SK-N-SH treated with all-trans-retinoic acid at 6 μM for 48 hours (cell line): ENCODE data around the gene HDAC4.

Experiments
- ATAC-seq: fragments of 200-7000 bp; cut with Tn5 transposase; 3 replicates; pipeline ENCODE4 v1.9.1; 2020; ENCODE audit warnings: mild to moderate bottlenecking, moderate library complexity
- ARNTL ChIP-seq: fragments of 450-650 bp; formaldehyde crosslinking; IDR thresholded peaks from 2 replicates; pipeline ENCODE4 v1.5.0; 2020; ENCODE audit warnings: low read depth, mild to moderate bottlenecking, moderate library complexity, borderline replicate concordance
- BACH2 ChIP-seq: fragments of 250-450 bp; sonication (Bioruptor Pico); IDR thresholded peaks from 2 replicates; pipeline ENCODE4 v1.9.0; 2021; ENCODE audit warnings: mild to moderate bottlenecking, borderline replicate concordance
- CSDC2 ChIP-seq: fragments of 250-450 bp; sonication (Bioruptor Pico); IDR thresholded peaks from 2 replicates; pipeline ENCODE4 v1.5.0; 2020; ENCODE audit warnings: mild to moderate bottlenecking, moderate library complexity
- ESRRG ChIP-seq: fragments of 250-450 bp; sonication (Bioruptor Pico); IDR thresholded peaks from 2 replicates; pipeline ENCODE4 v1.6.1; 2021; ENCODE audit warnings: mild to moderate bottlenecking
- GLIS3 ChIP-seq: fragments of 250-450 bp; sonication (Bioruptor Pico); IDR thresholded peaks from 2 replicates; pipeline ENCODE4 v1.5.0; 2020; ENCODE audit warnings: mild to moderate bottlenecking, moderate library complexity
- ISL1 ChIP-seq: fragments of 250-450 bp; sonication (Bioruptor Pico); IDR thresholded peaks from 2 replicates; pipeline ENCODE4 v2.1.2; 2022; ENCODE audit warnings: mild to moderate bottlenecking, moderate library complexity
- OSR1 ChIP-seq: fragments of 250-450 bp; sonication (Bioruptor Pico); IDR thresholded peaks from 2 replicates; pipeline ENCODE4 v1.8.0; 2022; ENCODE audit warnings: moderate library complexity, mild to moderate bottlenecking, inconsistent platforms
- PPARA ChIP-seq: fragments of 250-450 bp; sonication (Bioruptor Pico); IDR thresholded peaks from 2 replicates; pipeline ENCODE4 v1.5.0; 2020; ENCODE audit warnings: mild to moderate bottlenecking, borderline replicate concordance
- RARB ChIP-seq: fragments of 250-450 bp; sonication (Bioruptor Pico); IDR thresholded peaks from 2 replicates; pipeline ENCODE4 v1.8.0; 2021; ENCODE audit warnings: mild to moderate bottlenecking, moderate library complexity
- SNAI2 ChIP-seq: fragments of 250-450 bp; sonication (Bioruptor Pico); IDR thresholded peaks from 2 replicates; pipeline ENCODE4 v1.5.0; 2020; ENCODE audit warnings: mild to moderate bottlenecking, moderate library complexity
- TCF4 ChIP-seq: fragments of 250-450 bp; sonication (Bioruptor Pico); IDR thresholded peaks from 2 replicates; pipeline ENCODE4 v1.8.0; 2021; ENCODE audit warnings: mild to moderate bottlenecking, moderate library complexity, borderline replicate concordance
- TOX ChIP-seq: fragments of 250-450 bp; sonication (Bioruptor Pico); IDR thresholded peaks from 2 replicates; pipeline ENCODE4 v1.8.0; 2021; ENCODE audit warnings: mild to moderate bottlenecking, moderate library complexity, borderline replicate concordance
- ZC3H10 ChIP-seq: fragments of 250-450 bp; sonication (Bioruptor Pico); IDR thresholded peaks from 2 replicates; pipeline ENCODE4 v1.5.1; 2021; ENCODE audit warnings: mild to moderate bottlenecking, moderate library complexity
- ZFP3 ChIP-seq: fragments of 250-450 bp; sonication (Bioruptor Pico); IDR thresholded peaks from 2 replicates; pipeline ENCODE4 v1.5.0; 2020; ENCODE audit warnings: mild to moderate bottlenecking, moderate library complexity
- ZFP30 ChIP-seq: fragments of 450-650 bp; formaldehyde crosslinking; IDR thresholded peaks from 2 replicates; pipeline ENCODE4 v1.5.0; 2022; ENCODE audit warnings: mild to moderate bottlenecking, moderate library complexity
- ZNF565 ChIP-seq: fragments of 450-650 bp; formaldehyde crosslinking; conservative IDR thresholded peaks from 2 replicates; pipeline ENCODE4 v1.5.0; 2020; ENCODE audit warnings: low read depth, mild to moderate bottlenecking, moderate library complexity
- ZNF70 ChIP-seq: fragments of 450-650 bp; formaldehyde crosslinking; IDR thresholded peaks from 2 replicates; pipeline ENCODE4 v1.5.0; 2020; ENCODE audit warnings: mild to moderate bottlenecking, moderate library complexity
- ZNF8 ChIP-seq: fragments of 450-650 bp; formaldehyde crosslinking; IDR thresholded peaks from 2 replicates; pipeline ENCODE4 v1.5.0; 2020; ENCODE audit warnings: mild to moderate bottlenecking, moderate library complexity
- TF ChIP-seq, protein P1 (sequence below): fragments of 250-450 bp; sonication (Bioruptor Pico); IDR thresholded peaks from 2 replicates; pipeline ENCODE4 v1.8.0; 2021; ENCODE audit warnings: low read depth, mild to moderate bottlenecking, moderate library complexity, borderline replicate concordance
- TF ChIP-seq, protein P2 (sequence below): fragments of 250-450 bp; sonication (Bioruptor Pico); IDR thresholded peaks from 2 replicates; pipeline ENCODE4 v1.5.1; 2021; ENCODE audit warnings: mild to moderate bottlenecking, moderate library complexity
- TF ChIP-seq, protein P3 (sequence below): fragments of 250-450 bp; sonication (Bioruptor Pico); IDR thresholded peaks from 2 replicates; pipeline ENCODE4 v1.5.0; 2020; ENCODE audit warnings: mild to moderate bottlenecking, moderate library complexity
- TF ChIP-seq, protein P4 (sequence below): fragments of 250-450 bp; sonication (Bioruptor Pico); IDR thresholded peaks from 2 replicates; pipeline ENCODE4 v1.8.0; 2020; ENCODE audit warnings: mild to moderate bottlenecking, moderate library complexity, borderline replicate concordance

HDAC4 gene

DNA sequence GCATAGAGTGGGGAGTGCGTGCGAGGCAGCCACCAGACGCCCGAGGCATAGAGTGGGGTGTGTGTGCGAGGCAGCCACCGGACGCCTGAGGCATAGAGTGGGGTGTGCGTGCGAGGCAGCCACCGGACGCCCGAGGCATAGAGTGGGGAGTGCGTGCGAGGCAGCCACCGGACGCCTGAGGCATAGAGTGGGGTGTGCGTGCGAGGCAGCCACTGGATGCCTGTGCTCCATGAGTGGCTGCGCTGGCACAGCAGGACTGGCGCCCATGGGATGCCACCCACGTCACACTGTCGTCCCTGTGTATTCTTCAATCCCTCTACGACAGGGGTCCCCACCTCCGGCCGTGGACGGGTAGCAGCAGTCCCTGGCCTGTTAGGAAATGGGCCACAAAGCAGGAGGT, 221.9 kb downstream of the HDAC4 start:
- ATAC-seq = no peak
- no peak for TF ChIP-seq SNAI2
- TF ChIP-seq ISL1 (CRISPR knock-in tag) = no peak
- TF ChIP-seq, protein P1, sequence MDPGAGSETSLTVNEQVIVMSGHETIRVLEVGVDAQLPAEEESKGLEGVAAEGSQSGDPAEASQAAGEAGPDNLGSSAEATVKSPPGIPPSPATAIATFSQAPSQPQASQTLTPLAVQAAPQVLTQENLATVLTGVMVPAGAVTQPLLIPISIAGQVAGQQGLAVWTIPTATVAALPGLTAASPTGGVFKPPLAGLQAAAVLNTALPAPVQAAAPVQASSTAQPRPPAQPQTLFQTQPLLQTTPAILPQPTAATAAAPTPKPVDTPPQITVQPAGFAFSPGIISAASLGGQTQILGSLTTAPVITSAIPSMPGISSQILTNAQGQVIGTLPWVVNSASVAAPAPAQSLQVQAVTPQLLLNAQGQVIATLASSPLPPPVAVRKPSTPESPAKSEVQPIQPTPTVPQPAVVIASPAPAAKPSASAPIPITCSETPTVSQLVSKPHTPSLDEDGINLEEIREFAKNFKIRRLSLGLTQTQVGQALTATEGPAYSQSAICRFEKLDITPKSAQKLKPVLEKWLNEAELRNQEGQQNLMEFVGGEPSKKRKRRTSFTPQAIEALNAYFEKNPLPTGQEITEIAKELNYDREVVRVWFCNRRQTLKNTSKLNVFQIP (CRISPR knock-in tag) = no peak
- no peak for TF ChIP-seq ZNF565 (CRISPR knock-in tag)
- no peak for TF ChIP-seq ZFP3
- TF ChIP-seq TCF4 (CRISPR knock-in tag) = no peak
- TF ChIP-seq CSDC2 (CRISPR knock-in tag) = no peak
- TF ChIP-seq RARB (CRISPR knock-in tag) = no peak
- no peak for TF ChIP-seq BACH2
- TF ChIP-seq ARNTL (CRISPR knock-in tag) = no peak
- TF ChIP-seq, protein P2, sequence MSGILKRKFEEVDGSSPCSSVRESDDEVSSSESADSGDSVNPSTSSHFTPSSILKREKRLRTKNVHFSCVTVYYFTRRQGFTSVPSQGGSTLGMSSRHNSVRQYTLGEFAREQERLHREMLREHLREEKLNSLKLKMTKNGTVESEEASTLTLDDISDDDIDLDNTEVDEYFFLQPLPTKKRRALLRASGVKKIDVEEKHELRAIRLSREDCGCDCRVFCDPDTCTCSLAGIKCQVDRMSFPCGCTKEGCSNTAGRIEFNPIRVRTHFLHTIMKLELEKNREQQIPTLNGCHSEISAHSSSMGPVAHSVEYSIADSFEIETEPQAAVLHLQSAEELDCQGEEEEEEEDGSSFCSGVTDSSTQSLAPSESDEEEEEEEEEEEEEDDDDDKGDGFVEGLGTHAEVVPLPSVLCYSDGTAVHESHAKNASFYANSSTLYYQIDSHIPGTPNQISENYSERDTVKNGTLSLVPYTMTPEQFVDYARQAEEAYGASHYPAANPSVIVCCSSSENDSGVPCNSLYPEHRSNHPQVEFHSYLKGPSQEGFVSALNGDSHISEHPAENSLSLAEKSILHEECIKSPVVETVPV = no peak
- TF ChIP-seq TOX (CRISPR knock-in tag) = no peak
- TF ChIP-seq ZFP30 = no peak
- TF ChIP-seq PPARA = no peak
- TF ChIP-seq, protein P3, sequence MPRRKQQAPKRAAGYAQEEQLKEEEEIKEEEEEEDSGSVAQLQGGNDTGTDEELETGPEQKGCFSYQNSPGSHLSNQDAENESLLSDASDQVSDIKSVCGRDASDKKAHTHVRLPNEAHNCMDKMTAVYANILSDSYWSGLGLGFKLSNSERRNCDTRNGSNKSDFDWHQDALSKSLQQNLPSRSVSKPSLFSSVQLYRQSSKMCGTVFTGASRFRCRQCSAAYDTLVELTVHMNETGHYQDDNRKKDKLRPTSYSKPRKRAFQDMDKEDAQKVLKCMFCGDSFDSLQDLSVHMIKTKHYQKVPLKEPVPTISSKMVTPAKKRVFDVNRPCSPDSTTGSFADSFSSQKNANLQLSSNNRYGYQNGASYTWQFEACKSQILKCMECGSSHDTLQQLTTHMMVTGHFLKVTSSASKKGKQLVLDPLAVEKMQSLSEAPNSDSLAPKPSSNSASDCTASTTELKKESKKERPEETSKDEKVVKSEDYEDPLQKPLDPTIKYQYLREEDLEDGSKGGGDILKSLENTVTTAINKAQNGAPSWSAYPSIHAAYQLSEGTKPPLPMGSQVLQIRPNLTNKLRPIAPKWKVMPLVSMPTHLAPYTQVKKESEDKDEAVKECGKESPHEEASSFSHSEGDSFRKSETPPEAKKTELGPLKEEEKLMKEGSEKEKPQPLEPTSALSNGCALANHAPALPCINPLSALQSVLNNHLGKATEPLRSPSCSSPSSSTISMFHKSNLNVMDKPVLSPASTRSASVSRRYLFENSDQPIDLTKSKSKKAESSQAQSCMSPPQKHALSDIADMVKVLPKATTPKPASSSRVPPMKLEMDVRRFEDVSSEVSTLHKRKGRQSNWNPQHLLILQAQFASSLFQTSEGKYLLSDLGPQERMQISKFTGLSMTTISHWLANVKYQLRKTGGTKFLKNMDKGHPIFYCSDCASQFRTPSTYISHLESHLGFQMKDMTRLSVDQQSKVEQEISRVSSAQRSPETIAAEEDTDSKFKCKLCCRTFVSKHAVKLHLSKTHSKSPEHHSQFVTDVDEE = no peak
- TF ChIP-seq OSR1 = no peak

DNA sequence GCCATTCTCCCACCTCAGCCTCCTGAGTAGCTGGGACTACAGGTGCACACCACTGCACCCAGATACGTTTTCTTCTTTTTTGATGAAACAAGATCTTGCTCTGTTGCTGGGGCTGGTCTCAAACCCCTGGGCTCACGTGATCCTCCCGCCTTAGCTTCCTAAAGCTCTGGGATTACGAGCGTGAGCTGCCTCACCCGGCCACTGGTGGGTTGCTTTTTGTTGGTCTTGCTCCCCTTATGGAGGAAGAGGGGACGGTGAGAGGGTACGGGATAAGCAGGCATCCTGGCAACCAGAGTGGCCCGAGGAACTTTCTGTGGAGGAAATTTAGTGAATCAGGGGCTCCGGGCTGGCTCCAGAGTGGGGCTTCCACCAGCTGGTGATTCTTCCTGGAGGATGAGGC, 222.3 kb downstream of the HDAC4 start:
- no peak for TF ChIP-seq ZNF565 (CRISPR knock-in tag)
- TF ChIP-seq, protein P4, sequence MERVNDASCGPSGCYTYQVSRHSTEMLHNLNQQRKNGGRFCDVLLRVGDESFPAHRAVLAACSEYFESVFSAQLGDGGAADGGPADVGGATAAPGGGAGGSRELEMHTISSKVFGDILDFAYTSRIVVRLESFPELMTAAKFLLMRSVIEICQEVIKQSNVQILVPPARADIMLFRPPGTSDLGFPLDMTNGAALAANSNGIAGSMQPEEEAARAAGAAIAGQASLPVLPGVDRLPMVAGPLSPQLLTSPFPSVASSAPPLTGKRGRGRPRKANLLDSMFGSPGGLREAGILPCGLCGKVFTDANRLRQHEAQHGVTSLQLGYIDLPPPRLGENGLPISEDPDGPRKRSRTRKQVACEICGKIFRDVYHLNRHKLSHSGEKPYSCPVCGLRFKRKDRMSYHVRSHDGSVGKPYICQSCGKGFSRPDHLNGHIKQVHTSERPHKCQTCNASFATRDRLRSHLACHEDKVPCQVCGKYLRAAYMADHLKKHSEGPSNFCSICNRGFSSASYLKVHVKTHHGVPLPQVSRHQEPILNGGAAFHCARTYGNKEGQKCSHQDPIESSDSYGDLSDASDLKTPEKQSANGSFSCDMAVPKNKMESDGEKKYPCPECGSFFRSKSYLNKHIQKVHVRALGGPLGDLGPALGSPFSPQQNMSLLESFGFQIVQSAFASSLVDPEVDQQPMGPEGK (CRISPR knock-in tag) = no peak
- no peak for ATAC-seq

DNA sequence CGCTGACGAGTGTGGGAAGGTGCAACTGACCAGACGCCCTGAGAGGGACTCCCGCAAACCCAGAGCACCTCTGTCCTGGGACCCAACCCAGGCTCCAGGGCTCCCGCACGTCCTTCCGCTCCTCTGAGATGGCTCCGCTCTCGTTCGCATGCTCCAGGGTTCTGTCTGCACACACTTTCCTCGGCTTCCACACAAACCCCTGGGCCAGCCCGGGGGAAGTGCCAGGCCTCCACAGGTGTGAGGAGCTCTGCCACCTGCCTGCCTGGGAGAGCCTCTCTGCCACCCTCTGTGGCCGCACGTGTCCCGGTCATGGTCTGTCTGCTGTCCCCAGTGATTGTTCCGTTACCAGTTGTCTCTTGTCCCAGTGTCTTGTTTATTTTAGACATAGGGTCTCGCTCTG, 222.9 kb downstream of the HDAC4 start:
- TF ChIP-seq BACH2 (no peak), ISL1 (CRISPR knock-in tag) (no peak), CSDC2 (CRISPR knock-in tag) (no peak), SNAI2 (no peak), ZC3H10 (no peak), ZNF8 (CRISPR knock-in tag) (no peak), ZFP30 (no peak), ZFP3 (no peak), OSR1 (no peak), ZNF70 (CRISPR knock-in tag) (no peak), TOX (CRISPR knock-in tag) (no peak), TCF4 (CRISPR knock-in tag) (no peak), ESRRG (CRISPR knock-in tag) (no peak), ARNTL (CRISPR knock-in tag) (no peak), GLIS3 (no peak)
- TF ChIP-seq, protein P2 = no peak
- TF ChIP-seq, all 23 proteins: peak for 0

More for the DNA sequence above, 222.9 kb downstream of the HDAC4 start:
- ATAC-seq = no peak
